ENCODE results near the gene CDH23.

DNA sequence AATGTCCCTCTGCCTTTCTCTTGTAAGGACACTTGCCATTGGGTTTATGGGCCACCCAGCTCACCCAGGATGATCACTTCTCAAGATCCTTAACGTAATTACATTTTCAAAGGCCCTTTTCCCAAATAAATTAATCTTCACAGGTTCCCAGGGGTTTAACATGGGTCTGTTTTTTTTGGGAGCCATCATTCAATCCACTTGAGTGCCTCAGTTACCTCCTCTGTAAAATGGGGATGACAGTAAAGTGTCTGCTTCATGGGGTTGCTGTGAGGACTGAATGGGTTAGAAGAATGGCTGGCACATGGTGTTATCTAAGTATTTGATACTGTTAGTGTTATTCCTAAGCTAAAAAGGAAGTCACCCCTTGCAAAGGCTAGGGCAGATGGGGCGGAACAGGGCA is 315.4 kb downstream of the CDH23 start:
- TF ChIP-seq SUZ12 (IDR thresholded peaks at IDR 0.05; ENCODE audit: extremely low read depth, insufficient read depth, insufficient read length) (no peak), ZNF274 (IDR thresholded peaks at IDR 0.05; ENCODE audit: low read depth, low read length) (no peak), YY1 (IDR thresholded peaks at IDR 0.05; ENCODE audit: insufficient read depth, insufficient read length) (no peak)

Data from NT2/D1 (cell line).